Nephron progenitor cell (in vitro differentiated cells): ENCODE results near the gene MYO5A.

Experiments used
- DNase-seq: peaks from one replicate; pipeline ENCODE4 v3.0.0; 2021
- H3K27ac Mint-ChIP-seq: 2 replicates; pipeline ENCODE4 v1.8.0; 2021; ENCODE audit warnings: mild to moderate bottlenecking, moderate library complexity, mixed read lengths
- H3K27me3 Mint-ChIP-seq: 2 replicates; pipeline ENCODE4 v1.8.0; 2021; ENCODE audit warnings: mild to moderate bottlenecking, low read depth, mixed read lengths; ENCODE audit not compliant: poor library complexity
- H3K36me3 Mint-ChIP-seq: 2 replicates; pipeline ENCODE4 v1.8.0; 2021; ENCODE audit warnings: low read depth, mixed read lengths
- H3K4me1 Mint-ChIP-seq: 2 replicates; pipeline ENCODE4 v1.8.0; 2021; ENCODE audit warnings: mixed read lengths
- H3K4me3 Mint-ChIP-seq: 2 replicates; pipeline ENCODE4 v1.8.0; 2021; ENCODE audit warnings: mild to moderate bottlenecking, moderate library complexity, mixed read lengths
- H3K9me3 Mint-ChIP-seq: 2 replicates; pipeline ENCODE4 v1.8.0; 2021; ENCODE audit warnings: mild to moderate bottlenecking, moderate library complexity, mixed read lengths
- TF ChIP-seq, protein P1 (sequence below): fragments of 200-600 bp; sonication (generic); IDR thresholded peaks from 2 replicates; pipeline ENCODE4 v1.5.0; 2021; ENCODE audit warnings: antibody characterized with exemption

Gene MYO5A

DNA sequence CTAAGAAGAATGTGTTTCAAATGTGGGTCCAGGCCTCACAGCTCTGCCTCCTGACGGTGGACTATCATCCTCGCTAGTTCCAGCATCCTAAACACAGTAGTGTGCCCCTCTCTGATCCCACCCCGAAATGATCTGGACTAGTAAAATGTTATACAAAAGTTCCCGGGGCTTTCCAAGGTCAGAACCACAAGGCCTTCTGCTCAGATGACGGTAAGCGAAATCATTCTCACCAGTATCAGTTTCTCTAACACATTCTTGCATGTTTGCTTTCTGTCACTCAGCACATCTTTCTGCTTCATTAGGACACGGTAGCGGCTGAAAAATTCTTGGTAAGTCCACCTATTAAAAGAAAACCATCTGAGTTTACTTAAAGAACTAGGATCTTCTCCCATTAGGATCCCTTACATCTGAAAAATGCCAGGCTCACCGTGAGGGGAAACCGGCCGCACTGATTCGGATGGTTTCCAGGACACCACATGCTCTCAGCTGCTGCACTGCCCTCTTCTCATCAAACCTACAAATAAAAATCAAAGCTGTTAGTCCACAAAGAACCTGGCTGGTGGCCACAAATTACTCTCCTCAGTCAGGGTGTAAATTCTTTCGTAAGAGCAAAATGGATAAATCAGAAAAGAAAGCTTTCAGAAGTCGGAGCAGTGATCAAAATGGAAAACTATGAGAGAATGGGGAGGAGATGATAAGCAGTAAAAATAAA, 149.1 kb downstream of the MYO5A start:
- TF ChIP-seq, protein P1, sequence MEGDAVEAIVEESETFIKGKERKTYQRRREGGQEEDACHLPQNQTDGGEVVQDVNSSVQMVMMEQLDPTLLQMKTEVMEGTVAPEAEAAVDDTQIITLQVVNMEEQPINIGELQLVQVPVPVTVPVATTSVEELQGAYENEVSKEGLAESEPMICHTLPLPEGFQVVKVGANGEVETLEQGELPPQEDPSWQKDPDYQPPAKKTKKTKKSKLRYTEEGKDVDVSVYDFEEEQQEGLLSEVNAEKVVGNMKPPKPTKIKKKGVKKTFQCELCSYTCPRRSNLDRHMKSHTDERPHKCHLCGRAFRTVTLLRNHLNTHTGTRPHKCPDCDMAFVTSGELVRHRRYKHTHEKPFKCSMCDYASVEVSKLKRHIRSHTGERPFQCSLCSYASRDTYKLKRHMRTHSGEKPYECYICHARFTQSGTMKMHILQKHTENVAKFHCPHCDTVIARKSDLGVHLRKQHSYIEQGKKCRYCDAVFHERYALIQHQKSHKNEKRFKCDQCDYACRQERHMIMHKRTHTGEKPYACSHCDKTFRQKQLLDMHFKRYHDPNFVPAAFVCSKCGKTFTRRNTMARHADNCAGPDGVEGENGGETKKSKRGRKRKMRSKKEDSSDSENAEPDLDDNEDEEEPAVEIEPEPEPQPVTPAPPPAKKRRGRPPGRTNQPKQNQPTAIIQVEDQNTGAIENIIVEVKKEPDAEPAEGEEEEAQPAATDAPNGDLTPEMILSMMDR = no peak
- Mint-ChIP-seq H3K4me1 (no peaks in the 10 kb centered on the region), H3K27ac (peak overlapping the region; percentile 33), H3K4me3 (no peak overlapping the region), H3K36me3 (peaks cover 46% of the 10 kb centered on the region), H3K9me3 (no peaks in the 10 kb centered on the region), H3K27me3 (peaks cover 6% of the 10 kb centered on the region)
- DNase-seq = no peak

DNA sequence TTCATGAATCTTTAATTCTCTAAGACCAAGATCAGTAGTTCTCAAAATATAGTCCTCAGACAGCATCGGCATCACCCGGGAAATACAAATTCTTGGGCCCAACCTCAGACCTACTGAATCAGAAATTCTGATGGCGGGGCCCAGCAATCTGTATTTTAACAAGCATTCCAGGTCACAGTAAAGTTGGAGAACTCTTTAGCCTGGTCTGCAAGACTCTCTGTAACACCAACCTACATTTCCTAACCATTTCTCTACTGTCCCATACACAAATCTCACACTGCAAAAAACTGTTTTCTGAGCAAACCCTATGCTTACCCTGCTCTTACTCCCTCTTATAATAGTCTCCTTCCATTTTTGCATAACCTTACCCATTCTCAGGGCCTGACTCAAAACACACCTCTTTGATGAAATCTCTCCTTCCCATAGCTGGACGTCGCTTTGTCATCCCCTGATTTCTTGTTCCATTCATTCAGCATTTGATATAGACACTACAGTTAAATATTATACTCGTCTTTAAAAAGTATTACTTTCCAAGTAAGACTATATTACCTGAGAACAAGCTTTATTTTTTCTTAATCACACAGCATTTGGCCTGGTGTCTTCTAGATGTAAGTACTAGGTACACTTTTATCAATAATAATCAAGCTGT, 149.8 kb downstream of the MYO5A start:
- Mint-ChIP-seq H3K27ac (no peak overlapping the region), H3K9me3 (no peaks in the 10 kb centered on the region), H3K4me3 (no peak overlapping the region), H3K4me1 (no peaks in the 10 kb centered on the region), H3K27me3 (peaks cover 6% of the 10 kb centered on the region), H3K36me3 (peaks cover 51% of the 10 kb centered on the region)
- TF ChIP-seq, protein P1 = no peak
- DNase-seq = no peak

DNA sequence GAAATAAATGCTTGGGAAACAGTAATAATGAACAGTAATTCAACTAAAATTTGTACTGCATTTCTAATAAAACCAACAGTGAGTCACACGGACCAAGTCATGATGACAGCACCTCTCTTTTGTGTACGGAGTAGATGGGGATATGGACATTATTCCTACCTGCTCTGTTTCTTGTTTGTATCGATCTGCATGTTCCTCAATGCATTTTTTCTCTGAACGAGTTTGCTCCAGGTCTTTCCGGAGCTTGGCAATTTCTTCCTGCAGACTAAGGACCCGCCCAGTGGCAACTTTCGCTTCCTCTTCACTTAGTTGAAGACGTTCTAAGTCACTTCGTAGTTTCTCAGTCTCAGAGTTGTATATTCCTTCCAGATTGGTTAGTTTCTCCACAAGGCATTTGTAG, 158.7 kb downstream of the MYO5A start:
- no peak overlapping the region for H3K27ac Mint-ChIP-seq
- peaks cover 25% of the 10 kb centered on the region for H3K36me3 Mint-ChIP-seq
- TF ChIP-seq, protein P1 = no peak
- peaks cover 4% of the 10 kb centered on the region for H3K27me3 Mint-ChIP-seq
- H3K4me1 Mint-ChIP-seq = no peaks in the 10 kb centered on the region
- no peak for DNase-seq
- no peak overlapping the region for H3K4me3 Mint-ChIP-seq
- H3K9me3 Mint-ChIP-seq = no peaks in the 10 kb centered on the region

DNA sequence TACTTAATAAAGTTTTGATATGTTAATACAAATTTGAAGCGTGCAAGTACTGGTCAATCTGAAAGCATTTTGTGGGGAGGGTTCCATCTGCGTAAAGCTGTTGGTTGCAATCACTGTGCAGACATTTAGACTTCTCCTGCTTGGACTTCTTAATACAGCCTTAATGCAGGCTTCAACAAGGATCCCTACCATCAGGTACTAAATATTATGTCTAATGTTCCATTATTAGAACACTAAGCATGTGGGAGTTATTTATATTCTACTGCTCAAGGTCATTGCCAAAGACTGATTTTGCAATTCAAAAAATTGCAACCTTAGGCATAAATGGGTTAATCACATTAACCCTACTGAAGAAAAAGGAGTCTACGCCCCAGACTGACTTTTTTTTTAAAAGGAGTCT, 159.2 kb downstream of the MYO5A start:
- peaks cover 22% of the 10 kb centered on the region for H3K36me3 Mint-ChIP-seq

DNA sequence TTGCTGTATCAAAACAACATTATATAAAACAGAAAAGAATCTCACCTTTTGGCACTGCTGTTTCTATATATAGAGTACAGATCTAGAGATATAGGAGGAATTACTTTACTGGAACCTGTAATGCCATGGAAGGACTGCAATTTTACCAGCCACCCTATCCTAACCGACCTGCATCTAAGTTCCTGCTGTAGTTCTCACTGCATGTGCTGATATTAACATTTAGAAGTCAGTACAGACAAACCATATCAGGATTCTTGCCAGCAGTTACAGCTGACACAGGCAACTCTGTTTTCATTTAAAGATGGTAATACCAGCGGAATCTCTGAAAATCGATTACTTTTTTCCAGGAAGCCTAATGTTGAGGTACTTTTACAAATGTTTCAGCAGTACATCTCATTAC, 159.7 kb downstream of the MYO5A start:
- no peaks in the 10 kb centered on the region for H3K9me3 Mint-ChIP-seq
- TF ChIP-seq, protein P1 = no peak
- H3K27ac Mint-ChIP-seq = no peak overlapping the region
- H3K36me3 Mint-ChIP-seq = peaks cover 21% of the 10 kb centered on the region
- H3K4me1 Mint-ChIP-seq = no peaks in the 10 kb centered on the region
- no peak for DNase-seq
- peaks cover 4% of the 10 kb centered on the region for H3K27me3 Mint-ChIP-seq
- H3K4me3 Mint-ChIP-seq = no peak overlapping the region

More for the DNA sequence above, 159.2 kb downstream of the MYO5A start:
- Mint-ChIP-seq H3K27ac (no peak overlapping the region), H3K4me3 (no peak overlapping the region), H3K9me3 (no peaks in the 10 kb centered on the region), H3K4me1 (no peaks in the 10 kb centered on the region), H3K27me3 (peaks cover 4% of the 10 kb centered on the region)
- DNase-seq = no peak
- TF ChIP-seq, protein P1 = no peak

DNA sequence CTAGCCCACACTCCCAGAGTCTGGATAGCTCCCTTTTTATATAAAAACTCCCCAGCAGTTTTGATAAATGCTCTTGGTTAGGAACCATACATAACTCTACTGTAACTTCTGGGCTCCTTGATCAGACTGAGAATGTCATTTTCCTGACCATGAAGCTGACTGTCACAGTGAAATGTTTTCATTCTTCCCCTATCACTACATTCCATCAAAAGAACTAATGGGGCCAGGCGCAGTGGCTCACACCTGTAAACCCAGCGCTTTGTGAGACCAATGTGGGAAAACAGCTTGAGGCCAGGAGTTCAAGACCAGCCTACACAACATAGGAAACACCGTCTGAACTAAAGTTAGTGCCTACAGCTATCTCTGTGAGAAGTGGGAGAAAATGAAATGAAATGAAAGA, 160.3 kb downstream of the MYO5A start:
- no peak for DNase-seq
- Mint-ChIP-seq H3K4me3 (no peak overlapping the region), H3K4me1 (no peaks in the 10 kb centered on the region), H3K36me3 (peaks cover 24% of the 10 kb centered on the region), H3K9me3 (no peaks in the 10 kb centered on the region), H3K27me3 (peaks cover 4% of the 10 kb centered on the region), H3K27ac (no peak overlapping the region)
- TF ChIP-seq, protein P1 = no peak
